SK-N-SH (cell line): ENCODE results near the gene CNTN2.

Source experiments
- CTCF ChIP-seq: fragments of 200-600 bp; sonication (generic); IDR thresholded peaks from 2 replicates; pipeline ENCODE4 v1.6.1; 2017; ENCODE audit warnings: antibody characterized with exemption, mild to moderate bottlenecking, moderate library complexity
- JUND ChIP-seq: IDR thresholded peaks from 2 replicates; pipeline ENCODE4 v1.4.0; 2012
- PBX3 ChIP-seq: IDR thresholded peaks from 2 replicates; pipeline ENCODE4; 2012
- RAD21 ChIP-seq: IDR thresholded peaks from 2 replicates; pipeline ENCODE4 v1.6.1; 2012; ENCODE audit warnings: mild to moderate bottlenecking, low read length
- TCF12 ChIP-seq: IDR thresholded peaks from 2 replicates; pipeline ENCODE4 v1.4.0; 2012
- TEAD4 ChIP-seq: IDR thresholded peaks from 2 replicates; pipeline ENCODE4 v1.4.0; 2012; ENCODE audit warnings: mild to moderate bottlenecking, borderline replicate concordance; ENCODE audit not compliant: insufficient read depth
- YY1 ChIP-seq: IDR thresholded peaks from 2 replicates; pipeline ENCODE4 v1.4.0; 2012; ENCODE audit warnings: low read depth, mild to moderate bottlenecking

DNA sequence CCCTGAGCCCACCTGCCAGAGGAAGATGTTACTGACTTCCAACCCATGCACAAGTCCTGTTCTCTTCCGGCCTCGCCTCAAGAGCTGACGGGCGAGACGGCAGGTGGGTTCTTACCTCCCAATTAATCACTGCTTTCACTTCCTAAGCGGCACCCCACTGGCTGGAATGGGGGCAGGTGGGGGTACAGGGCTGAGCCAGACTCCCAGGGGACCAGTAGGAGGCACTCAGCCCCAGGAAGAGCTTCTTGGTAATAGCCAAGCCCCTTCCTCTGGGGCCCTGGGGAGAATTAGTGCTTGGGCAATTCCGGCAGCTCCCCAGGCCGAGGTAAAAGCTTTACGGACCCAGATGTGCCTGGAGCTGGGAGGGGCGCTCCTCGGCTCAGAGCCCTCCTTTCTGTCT is 9.7 kb downstream of the CNTN2 start:
- TF ChIP-seq TEAD4, result no peak
- TF ChIP-seq CTCF, result no peak
- no peak for TF ChIP-seq TCF12
- TF ChIP-seq RAD21, result no peak
- TF ChIP-seq PBX3, result no peak
- TF ChIP-seq JUND, result no peak
- TF ChIP-seq YY1, result no peak
